ENCODE measurements around the gene RGS3. TPM values are rescaled to one million over a fixed set of nuclear protein-coding genes. Genes with fewer than 3 reads are reported as not detected.

The RGS3 gene
- total RNA-seq, 1 experiment from 2014 or later: 16.6 TPM

GRCh38 chr9:113602126-113603047 is 138.9 kb downstream of the RGS3 start:
- POLR2A ChIA-PET: interaction anchor here (0.6 to 2.0 kb wide), 6 partner anchors 8 to 192 kb away, joined by 3 to 7 read pairs (median 4); partner anchors contain the start of genes C9orf43 and POLE3
- Mint-ChIP-seq H3K27ac (peak overlapping the region; percentile 72; the same call in 1 of the 2 replicates), H3K27me3 (ENCODE audit: low read depth) (peaks cover 2% of the 10 kb centered on the region), H3K4me1 (peaks cover 37% of the 10 kb centered on the region), H3K36me3 (no peaks in the 10 kb centered on the region), H3K9me3 (no peaks in the 10 kb centered on the region), H3K4me3 (no peak overlapping the region)
- ATAC-seq: peak; percentile 81
- TF ChIP-seq SP1 (CRISPR knock-in tag; conservative IDR thresholded peaks at IDR 0.05) (peak; percentile 47; the same call in 1 of the 2 replicates), JUN (CRISPR knock-in tag; IDR thresholded peaks at IDR 0.05) (no peak), TEAD1 (CRISPR knock-in tag; IDR thresholded peaks at IDR 0.05) (0 out of 2 replicates have a peak, but pooled peaks have one; percentile 22), MAX (CRISPR knock-in tag; IDR thresholded peaks at IDR 0.05) (peak; percentile 50), ZNF423 (CRISPR knock-in tag; IDR thresholded peaks at IDR 0.05) (0 out of 2 replicates have a peak, but pooled peaks have one; percentile 14), ETV6 (CRISPR knock-in tag; IDR thresholded peaks at IDR 0.05) (0 out of 2 replicates have a peak, but pooled peaks have one; percentile 14), PRDM15 (CRISPR knock-in tag; IDR thresholded peaks at IDR 0.05) (peak; percentile 68; the same call in 1 of the 2 replicates), FOXJ3 (CRISPR knock-in tag; IDR thresholded peaks at IDR 0.05; ENCODE audit: borderline replicate concordance) (no peak)
- CTCF ChIA-PET: interaction anchor here (1.1 to 20.2 kb wide), 11 partner anchors 9 to 192 kb away, joined by 3 to 962 read pairs (median 5); partner anchors contain the start of genes C9orf43 and POLE3
- peak; percentile 76 for DNase-seq (ENCODE audit: low spot score)

- Mint-ChIP-seq H3K36me3 (no peaks in the 10 kb centered on the region), H3K9me3 (no peaks in the 10 kb centered on the region), H3K27me3 (ENCODE audit: low read depth) (peaks cover 2% of the 10 kb centered on the region), H3K27ac (no peak overlapping the region), H3K4me3 (no peak overlapping the region), H3K4me1 (peaks cover 39% of the 10 kb centered on the region)
- CTCF ChIA-PET: interaction anchor here (1.1 to 20.2 kb wide), 9 partner anchors 9 to 193 kb away, joined by 3 to 962 read pairs (median 5); partner anchors contain the start of genes C9orf43 and POLE3
- POLR2A ChIA-PET: interaction anchor here (1.4 to 2.0 kb wide), 3 partner anchors 9 to 193 kb away, joined by 4 to 7 read pairs (median 6); partner anchors contain the start of genes C9orf43 and POLE3
- DNase-seq (ENCODE audit: low spot score) (no peak), ATAC-seq (no peak)
- TF ChIP-seq PRDM15 (CRISPR knock-in tag; IDR thresholded peaks at IDR 0.05) (no peak), TEAD1 (CRISPR knock-in tag; IDR thresholded peaks at IDR 0.05) (no peak), IRF1 (CRISPR knock-in tag; IDR thresholded peaks at IDR 0.05) (no peak), ZNF671 (CRISPR knock-in tag; IDR thresholded peaks at IDR 0.05) (no peak), ZNF416 (CRISPR knock-in tag; IDR thresholded peaks at IDR 0.05) (no peak), NR2C2 (CRISPR knock-in tag; IDR thresholded peaks at IDR 0.05) (no peak), KAT7 (CRISPR knock-in tag; IDR thresholded peaks at IDR 0.05; ENCODE audit: borderline replicate concordance) (no peak), ATF3 (CRISPR knock-in tag; conservative IDR thresholded peaks at IDR 0.05) (no peak), ZNF263 (CRISPR knock-in tag; IDR thresholded peaks at IDR 0.05; ENCODE audit: low read depth) (no peak), ETV6 (CRISPR knock-in tag; IDR thresholded peaks at IDR 0.05) (no peak), SMAD4 (CRISPR knock-in tag; IDR thresholded peaks at IDR 0.05) (no peak), ZNF232 (CRISPR knock-in tag; IDR thresholded peaks at IDR 0.05) (no peak), SOX15 (CRISPR knock-in tag; IDR thresholded peaks at IDR 0.05) (no peak), ZNF425 (CRISPR knock-in tag; conservative IDR thresholded peaks at IDR 0.05) (no peak), RELA (CRISPR knock-in tag; IDR thresholded peaks at IDR 0.05; ENCODE audit: borderline replicate concordance) (no peak), ZNF396 (CRISPR knock-in tag; IDR thresholded peaks at IDR 0.05; ENCODE audit: borderline replicate concordance) (no peak), TP53 (CRISPR knock-in tag; IDR thresholded peaks at IDR 0.05) (no peak), MYBL2 (CRISPR knock-in tag; IDR thresholded peaks at IDR 0.05) (no peak)
Observed at GRCh38 chr9:113603048-113603375, 139.5 kb downstream of the RGS3 start.
